HL-60 (cell line): ENCODE results near the gene CNTF.

ENCODE experiments used
- GABPA ChIP-seq: IDR thresholded peaks from 2 replicates; pipeline ENCODE4 v1.6.1; 2012; ENCODE audit warnings: low read depth
- POLR2AphosphoS5 ChIP-seq: IDR thresholded peaks from 2 replicates; pipeline ENCODE4 v1.6.1; 2012; ENCODE audit warnings: low read depth
- TF ChIP-seq, protein P1 (sequence below): IDR thresholded peaks from one replicate; pipeline ENCODE4 v1.5.1; 2011; ENCODE audit warnings: low read length, control low read depth, inconsistent platforms; ENCODE audit not compliant: insufficient read depth

DNA sequence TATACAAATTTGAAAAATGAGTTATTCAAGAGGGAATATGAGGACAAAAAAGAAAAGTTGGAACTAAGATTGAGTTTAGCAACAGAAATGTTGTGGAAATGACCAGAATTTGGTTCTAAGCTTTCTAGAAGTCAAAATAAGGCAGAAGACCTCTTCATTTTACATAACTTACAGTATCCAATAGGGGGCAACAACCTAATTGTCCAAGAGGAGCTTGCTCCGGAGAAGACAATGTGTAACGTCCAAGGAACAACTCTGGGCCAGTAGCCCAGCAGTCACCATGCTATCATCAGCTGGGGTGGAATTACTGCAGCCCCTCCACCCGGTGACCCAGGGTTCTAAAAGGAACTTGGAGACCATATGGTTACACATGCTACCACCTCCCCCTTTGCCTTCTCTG lies 14.1 kb downstream of the CNTF start:
- TF ChIP-seq, protein P1, sequence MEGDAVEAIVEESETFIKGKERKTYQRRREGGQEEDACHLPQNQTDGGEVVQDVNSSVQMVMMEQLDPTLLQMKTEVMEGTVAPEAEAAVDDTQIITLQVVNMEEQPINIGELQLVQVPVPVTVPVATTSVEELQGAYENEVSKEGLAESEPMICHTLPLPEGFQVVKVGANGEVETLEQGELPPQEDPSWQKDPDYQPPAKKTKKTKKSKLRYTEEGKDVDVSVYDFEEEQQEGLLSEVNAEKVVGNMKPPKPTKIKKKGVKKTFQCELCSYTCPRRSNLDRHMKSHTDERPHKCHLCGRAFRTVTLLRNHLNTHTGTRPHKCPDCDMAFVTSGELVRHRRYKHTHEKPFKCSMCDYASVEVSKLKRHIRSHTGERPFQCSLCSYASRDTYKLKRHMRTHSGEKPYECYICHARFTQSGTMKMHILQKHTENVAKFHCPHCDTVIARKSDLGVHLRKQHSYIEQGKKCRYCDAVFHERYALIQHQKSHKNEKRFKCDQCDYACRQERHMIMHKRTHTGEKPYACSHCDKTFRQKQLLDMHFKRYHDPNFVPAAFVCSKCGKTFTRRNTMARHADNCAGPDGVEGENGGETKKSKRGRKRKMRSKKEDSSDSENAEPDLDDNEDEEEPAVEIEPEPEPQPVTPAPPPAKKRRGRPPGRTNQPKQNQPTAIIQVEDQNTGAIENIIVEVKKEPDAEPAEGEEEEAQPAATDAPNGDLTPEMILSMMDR: no peak
- TF ChIP-seq GABPA (no peak), POLR2AphosphoS5 (no peak)
